HTERT RPE-1 (cell line): ENCODE results near the gene ART1.

Source experiments
- in situ Hi-C: fragments of 300-500 bp; cut with MboI; formaldehyde crosslinking; loops from 4 replicates; pipeline ENCODE4 v1.14.3; 2020; ENCODE audit warnings: low sequenced_read_pairs

ART1 gene

GRCh38 chr11:3664032-3664630 lies 19.2 kb downstream of the ART1 start:
- in situ Hi-C loops, result no loop called here

GRCh38 chr11:3665336-3666022 lies 20.6 kb downstream of the ART1 start:
- in situ Hi-C loops, result no loop called here

- in situ Hi-C loops, result no loop called here
These were observed 21.1 kb downstream of the ART1 start for GRCh38 chr11:3666023-3666530.

GRCh38 chr11:3667149-3668035 lies 22.5 kb downstream of the ART1 start:
- in situ Hi-C loops, result no loop called here

- in situ Hi-C loops, result no loop called here
These were observed 24.2 kb downstream of the ART1 start for GRCh38 chr11:3669128-3669527.

- in situ Hi-C loops, result no loop called here
These were observed 24.8 kb downstream of the ART1 start for GRCh38 chr11:3669742-3670183.

GRCh38 chr11:3671334-3672254 lies 26.7 kb downstream of the ART1 start, which contains the start of gene CHRNA10:
Gene CHRNA10, minus strand, starts transcription at chr11:3671384. Its CDS starts 72 bp downstream, at chr11:3671312.
- in situ Hi-C loops, result no loop called here

- in situ Hi-C loops, result no loop called here
These were observed 29.3 kb downstream of the ART1 start for GRCh38 chr11:3674189-3674588.

- in situ Hi-C loops, result no loop called here
These were observed 31.0 kb downstream of the ART1 start for GRCh38 chr11:3675971-3676370.

GRCh38 chr11:3679077-3679476 lies 34.1 kb downstream of the ART1 start:
- in situ Hi-C loops, result no loop called here

- in situ Hi-C loops, result no loop called here
These were observed 38.1 kb downstream of the ART1 start for GRCh38 chr11:3683039-3683438.

- in situ Hi-C loops, result no loop called here
These were observed 39.3 kb downstream of the ART1 start for GRCh38 chr11:3684129-3684818.

GRCh38 chr11:3684819-3685172 lies 39.9 kb downstream of the ART1 start:
- in situ Hi-C loops, result no loop called here

GRCh38 chr11:3685923-3686322 lies 41.0 kb downstream of the ART1 start:
- in situ Hi-C loops, result no loop called here

GRCh38 chr11:3686751-3687150 lies 41.8 kb downstream of the ART1 start:
- in situ Hi-C loops, result no loop called here

GRCh38 chr11:3700410-3700809 lies 55.5 kb downstream of the ART1 start:
- in situ Hi-C loops, result no loop called here

GRCh38 chr11:3700910-3701309 lies 56.0 kb downstream of the ART1 start:
- in situ Hi-C loops, result no loop called here

GRCh38 chr11:3703383-3703782 lies 58.5 kb downstream of the ART1 start:
- in situ Hi-C loops, result no loop called here

GRCh38 chr11:3707176-3707575 lies 62.2 kb downstream of the ART1 start:
- in situ Hi-C loops, result no loop called here

- in situ Hi-C loops, result no loop called here
These were observed 65.0 kb downstream of the ART1 start for GRCh38 chr11:3709977-3710376.
